ENCODE results near the gene PHF19. TPM values are rescaled to one million over a fixed set of nuclear protein-coding genes. Genes with fewer than 3 reads are reported as not detected.

The PHF19 gene
- polyA plus RNA-seq, 1 of the 3 experiments (the other 2 are of a cell fraction), result 33.4 TPM

DNA sequence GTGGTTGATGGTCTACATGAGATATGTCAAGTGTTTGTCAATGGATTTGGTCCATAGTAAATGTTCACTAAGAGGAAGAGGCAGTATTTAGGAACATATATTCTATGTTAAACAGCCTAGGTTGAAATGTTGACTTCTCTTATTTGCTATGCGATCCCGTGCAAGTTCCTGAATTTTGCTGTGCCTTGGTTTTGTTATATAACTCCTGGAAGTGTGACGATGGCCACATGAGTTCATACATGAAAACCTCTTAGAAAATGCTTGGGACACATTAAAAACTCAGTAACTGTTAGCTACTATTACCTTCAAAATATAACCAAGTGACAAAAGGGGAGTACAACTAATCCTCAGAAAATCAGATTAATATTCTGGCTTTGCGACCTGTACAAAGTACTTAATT lies 61.9 kb downstream of the PHF19 start (continued):
- TF ChIP-seq USF2 (IDR thresholded peaks at IDR 0.05; ENCODE audit: borderline replicate concordance, low read depth, low read length) (no peak), MXI1 (IDR thresholded peaks at IDR 0.05; ENCODE audit: low read depth, low read length) (no peak), GABPA (IDR thresholded peaks at IDR 0.05; ENCODE audit: low read depth) (no peak), NFIC (IDR thresholded peaks at IDR 0.05; ENCODE audit: borderline replicate concordance) (no peak), SMC3 (IDR thresholded peaks at IDR 0.05; ENCODE audit: low read depth, low read length) (no peak), RCOR1 (IDR thresholded peaks at IDR 0.05; ENCODE audit: low read length) (no peak), RAD21 (IDR thresholded peaks at IDR 0.05; ENCODE audit: low read length) (no peak), MEF2A (IDR thresholded peaks at IDR 0.05; ENCODE audit: borderline replicate concordance, low read depth) (no peak), NRF1 (IDR thresholded peaks at IDR 0.05; ENCODE audit: low read depth, low read length) (no peak), CHD2 (IDR thresholded peaks at IDR 0.05; ENCODE audit: low read length, partially characterized antibody) (no peak)

DNA sequence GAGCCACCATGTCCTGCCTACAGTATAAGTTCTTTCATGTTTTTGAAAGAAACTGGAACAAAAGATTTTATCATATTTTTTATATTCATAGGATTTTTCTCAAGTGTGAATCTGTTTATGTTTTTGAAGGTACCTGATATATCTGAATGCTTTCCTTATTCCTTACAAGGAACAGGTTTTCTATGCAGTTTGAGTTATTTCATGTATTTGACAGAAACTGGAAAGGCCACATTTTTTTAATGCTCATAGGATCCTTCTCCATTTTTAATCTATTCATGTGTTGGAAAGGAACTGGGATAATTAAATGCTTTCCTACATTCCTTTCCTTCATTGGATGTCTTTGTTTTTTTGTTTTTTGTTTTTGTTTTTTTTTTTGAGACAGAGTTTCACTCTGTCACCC lies 68.1 kb downstream of the PHF19 start:
- CTCF ChIA-PET, result no interaction called here
- H3K4me2 ChIP-seq, result no peak overlapping the region
- POLR2A ChIA-PET, result no interaction called here
- peaks cover 12% of the 10 kb centered on the region for H3F3A ChIP-seq (replicated peaks; ENCODE audit: insufficient read depth)
- no peaks in the 10 kb centered on the region for H3K4me1 ChIP-seq (ENCODE audit: control insufficient read depth in 1 of 2, insufficient read depth in 2 of 2, low read depth in 1 of 2, low read length in 1 of 2)
- no peak overlapping the region for H3K27ac ChIP-seq (ENCODE audit: low read depth in 2 of 2, low read length in 1 of 2)
- H3K9ac ChIP-seq, result no peak overlapping the region
- H2AFZ ChIP-seq (ENCODE audit: low read depth), result no peak overlapping the region
- peaks cover 0 to 28% of the 10 kb centered on the region in 2 experiments for H3K36me3 ChIP-seq (replicated peaks in 1 of 2; ENCODE audit: control insufficient read depth in 1 of 2, insufficient read depth in 2 of 2, low read length in 1 of 2)
- no peak for DNase-seq
- H3K9me3 ChIP-seq, result peaks cover 34% of the 10 kb centered on the region
- no peaks in the 10 kb centered on the region for H3K79me2 ChIP-seq (ENCODE audit: insufficient read depth)
- no peak overlapping the region for H3K4me3 ChIP-seq (ENCODE audit: low read depth in 2 of 2, low read length in 1 of 2)
- H3K27me3 ChIP-seq (ENCODE audit: insufficient read depth), result no peaks in the 10 kb centered on the region
- no peaks in the 10 kb centered on the region for H3K9me2 ChIP-seq
- TF ChIP-seq, protein P1, sequence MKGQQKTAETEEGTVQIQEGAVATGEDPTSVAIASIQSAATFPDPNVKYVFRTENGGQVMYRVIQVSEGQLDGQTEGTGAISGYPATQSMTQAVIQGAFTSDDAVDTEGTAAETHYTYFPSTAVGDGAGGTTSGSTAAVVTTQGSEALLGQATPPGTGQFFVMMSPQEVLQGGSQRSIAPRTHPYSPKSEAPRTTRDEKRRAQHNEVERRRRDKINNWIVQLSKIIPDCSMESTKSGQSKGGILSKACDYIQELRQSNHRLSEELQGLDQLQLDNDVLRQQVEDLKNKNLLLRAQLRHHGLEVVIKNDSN (IDR thresholded peaks at IDR 0.05; ENCODE audit: borderline replicate concordance, low read depth), result no peak
- no peak for TF ChIP-seq REST (IDR thresholded peaks at IDR 0.05; ENCODE audit: low read depth, low read length)
- no peak for TF ChIP-seq USF2 (IDR thresholded peaks at IDR 0.05; ENCODE audit: borderline replicate concordance, low read depth, low read length)
- no peak for TF ChIP-seq MEF2A (IDR thresholded peaks at IDR 0.05; ENCODE audit: borderline replicate concordance, low read depth)
- no peak for TF ChIP-seq CHD2 (IDR thresholded peaks at IDR 0.05; ENCODE audit: low read length, partially characterized antibody)
- TF ChIP-seq RXRA (IDR thresholded peaks at IDR 0.05; ENCODE audit: borderline replicate concordance, low read depth), result no peak
- TF ChIP-seq, protein P2, sequence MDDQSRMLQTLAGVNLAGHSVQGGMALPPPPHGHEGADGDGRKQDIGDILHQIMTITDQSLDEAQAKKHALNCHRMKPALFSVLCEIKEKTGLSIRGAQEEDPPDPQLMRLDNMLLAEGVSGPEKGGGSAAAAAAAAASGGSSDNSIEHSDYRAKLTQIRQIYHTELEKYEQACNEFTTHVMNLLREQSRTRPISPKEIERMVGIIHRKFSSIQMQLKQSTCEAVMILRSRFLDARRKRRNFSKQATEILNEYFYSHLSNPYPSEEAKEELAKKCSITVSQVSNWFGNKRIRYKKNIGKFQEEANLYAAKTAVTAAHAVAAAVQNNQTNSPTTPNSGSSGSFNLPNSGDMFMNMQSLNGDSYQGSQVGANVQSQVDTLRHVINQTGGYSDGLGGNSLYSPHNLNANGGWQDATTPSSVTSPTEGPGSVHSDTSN (IDR thresholded peaks at IDR 0.05), result no peak
- no peak for TF ChIP-seq FOXM1 (IDR thresholded peaks at IDR 0.05; ENCODE audit: low read depth)
- TF ChIP-seq SIN3A (IDR thresholded peaks at IDR 0.05; ENCODE audit: borderline replicate concordance, low read depth, low read length), result no peak
- no peak for TF ChIP-seq TCF12 (IDR thresholded peaks at IDR 0.05)
- no peak for TF ChIP-seq TAF1 (IDR thresholded peaks at IDR 0.05; ENCODE audit: borderline replicate concordance, low read depth, low read length)
- H4K20me1 ChIP-seq (ENCODE audit: insufficient read depth), result no peaks in the 10 kb centered on the region
